IPS DF 6.9 (cell line): ENCODE measurements around the gene RNF207.
A peak's percentile ranks its signal among the peaks of the same experiment; 100 is the strongest.

Experiments
- DNase-seq: peaks from one replicate; pipeline ENCODE4 v3.0.0-alpha.2; 2013; ENCODE audit warnings: low read depth, low spot score
- H3K27ac ChIP-seq: one replicate; pipeline ENCODE4 v1.5.1; 2013; ENCODE audit warnings: low read length, control low read depth
- H3K27me3 ChIP-seq: 2 replicates; pipeline ENCODE4 v1.6.1; 2013; ENCODE audit warnings: mild to moderate bottlenecking, low read length; ENCODE audit not compliant: control insufficient read depth, insufficient read depth
- H3K36me3 ChIP-seq: 2 replicates; pipeline ENCODE4 v1.6.1; 2013; ENCODE audit warnings: low read length; ENCODE audit not compliant: control insufficient read depth, insufficient read depth
- H3K4me1 ChIP-seq: 2 replicates; pipeline ENCODE4 v1.6.1; 2013; ENCODE audit warnings: low read length; ENCODE audit not compliant: control insufficient read depth, insufficient read depth
- H3K4me3 ChIP-seq: 2 replicates; pipeline ENCODE4 v1.5.1; 2013; ENCODE audit warnings: mild to moderate bottlenecking, low read length
- H3K9me3 ChIP-seq: 2 replicates; pipeline ENCODE4 v1.6.1; 2013; ENCODE audit warnings: low read length, inconsistent platforms; ENCODE audit not compliant: control insufficient read depth, insufficient read depth
- WGBS: extraction: QIAGEN DNeasy Blood & Tissue Kit; methylation state at CpG from one replicate; pipeline ENCODE4 v1.1.7; 2013; ENCODE audit warnings: mixed read lengths, missing lambda C conversion rate; ENCODE audit not compliant: insufficient read length, insufficient coverage; 5-methylcytosine and 5-hydroxymethylcytosine counted together

RNF207 gene

GRCh38 chr1:6183520-6183989 lies 22.4 kb upstream of the RNF207 start:
- peaks cover 6% of the 10 kb centered on the region for H3K27me3 ChIP-seq
- no peak for DNase-seq
- no peak overlapping the region for H3K27ac ChIP-seq

DNA sequence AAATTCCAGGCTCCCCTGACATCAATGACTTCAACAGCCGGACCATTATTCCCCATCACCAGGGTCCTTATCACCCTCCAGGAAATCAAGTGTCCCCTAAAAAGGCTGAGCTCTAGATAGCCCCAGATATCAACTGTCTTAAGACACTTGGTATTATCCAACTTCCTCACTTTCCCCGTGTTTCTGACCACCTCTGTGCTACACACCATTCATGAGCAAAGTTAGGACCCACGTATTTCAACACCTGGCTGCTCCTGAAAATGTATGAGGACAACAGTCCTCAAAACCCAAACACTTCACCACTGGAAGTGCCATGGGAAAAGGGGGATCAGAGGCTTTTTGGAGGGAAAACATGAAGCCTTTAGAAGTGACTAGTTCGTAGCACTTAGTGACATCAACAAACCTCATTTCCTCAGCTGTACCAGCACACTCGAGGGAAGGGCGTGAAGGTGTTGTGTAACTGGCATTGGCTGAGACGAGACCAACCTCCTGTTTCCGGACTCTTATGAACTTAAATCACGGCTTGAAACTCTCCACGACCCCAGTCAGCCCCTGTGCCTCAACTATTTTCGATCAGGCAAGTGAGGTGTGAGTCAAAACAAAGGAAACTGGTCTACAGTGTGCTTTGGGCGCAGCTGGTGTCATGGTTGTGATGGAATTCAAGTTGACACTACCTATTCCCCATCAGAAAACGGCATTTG lies 21.7 kb upstream of the RNF207 start:
- Histone ChIP-seq H3K27ac (no peak overlapping the region), H3K27me3 (no peaks in the 10 kb centered on the region; the same call in 1 of the 2 replicates), H3K9me3 (no peaks in the 10 kb centered on the region), H3K36me3 (peaks cover 9% of the 10 kb centered on the region; the same call in 1 of the 2 replicates), H3K4me1 (peaks cover 5% of the 10 kb centered on the region; the same call in 1 of the 2 replicates), H3K4me3 (no peak overlapping the region)
- no CpG with 5 or more reads among the region's 13 CpGs for WGBS
- no peak for DNase-seq

More at GRCh38 chr1:6183520-6183989, 22.4 kb upstream of the RNF207 start:
- Histone ChIP-seq H3K4me3 (no peak overlapping the region), H3K36me3 (peaks cover 6% of the 10 kb centered on the region; the same call in 1 of the 2 replicates), H3K4me1 (peaks cover 5% of the 10 kb centered on the region; the same call in 1 of the 2 replicates), H3K9me3 (no peaks in the 10 kb centered on the region)
- WGBS: no CpG with 5 or more reads among the region's 6 CpGs

GRCh38 chr1:6185151-6185550 lies 20.8 kb upstream of the RNF207 start:
- no peak for DNase-seq

GRCh38 chr1:6185635-6186382 lies 20.1 kb upstream of the RNF207 start:
- Histone ChIP-seq H3K27me3 (no peaks in the 10 kb centered on the region), H3K9me3 (no peaks in the 10 kb centered on the region), H3K36me3 (peaks cover 14% of the 10 kb centered on the region; the same call in 1 of the 2 replicates), H3K27ac (no peak overlapping the region), H3K4me1 (peaks cover 5% of the 10 kb centered on the region; the same call in 1 of the 2 replicates), H3K4me3 (no peak overlapping the region)
- WGBS: no CpG with 5 or more reads among the region's 10 CpGs
- DNase-seq: no peak

More at GRCh38 chr1:6185151-6185550, 20.8 kb upstream of the RNF207 start:
- WGBS: no CpG with 5 or more reads among the region's 3 CpGs
- H3K27ac ChIP-seq: no peak overlapping the region
- peaks cover 12% of the 10 kb centered on the region; the same call in 1 of the 2 replicates for H3K36me3 ChIP-seq
- no peaks in the 10 kb centered on the region for H3K27me3 ChIP-seq
- H3K4me3 ChIP-seq: no peak overlapping the region
- H3K4me1 ChIP-seq: peaks cover 5% of the 10 kb centered on the region; the same call in 1 of the 2 replicates
- H3K9me3 ChIP-seq: no peaks in the 10 kb centered on the region

- Histone ChIP-seq H3K4me3 (no peak overlapping the region), H3K9me3 (no peaks in the 10 kb centered on the region), H3K36me3 (peaks cover 29% of the 10 kb centered on the region; the same call in 1 of the 2 replicates), H3K27me3 (no peaks in the 10 kb centered on the region), H3K27ac (no peak overlapping the region), H3K4me1 (peaks cover 3% of the 10 kb centered on the region; the same call in 1 of the 2 replicates)
- no CpG with 5 or more reads among the region's 8 CpGs for WGBS
- DNase-seq: no peak
Observed at GRCh38 chr1:6188466-6188865, 17.5 kb upstream of the RNF207 start.

GRCh38 chr1:6191968-6192367 lies 14.0 kb upstream of the RNF207 start:
- peaks cover 38% of the 10 kb centered on the region; the same call in 1 of the 2 replicates for H3K36me3 ChIP-seq
- WGBS: no CpG with 5 or more reads among the region's 1 CpG
- H3K27ac ChIP-seq: no peak overlapping the region
- H3K9me3 ChIP-seq: no peaks in the 10 kb centered on the region
- no peaks in the 10 kb centered on the region for H3K4me1 ChIP-seq
- DNase-seq: no peak
- no peak overlapping the region for H3K4me3 ChIP-seq
- no peaks in the 10 kb centered on the region for H3K27me3 ChIP-seq

GRCh38 chr1:6197746-6198427 lies 8.0 kb upstream of the RNF207 start:
- H3K27me3 ChIP-seq: no peaks in the 10 kb centered on the region
- H3K4me3 ChIP-seq: peak overlapping the region; percentile 71; the same call in 1 of the 2 replicates
- H3K9me3 ChIP-seq: no peaks in the 10 kb centered on the region
- no peak overlapping the region for H3K27ac ChIP-seq
- H3K36me3 ChIP-seq: peaks cover 19% of the 10 kb centered on the region; the same call in 1 of the 2 replicates
- WGBS: no CpG with 5 or more reads among the region's 6 CpGs
- peaks cover 4% of the 10 kb centered on the region; the same call in 1 of the 2 replicates for H3K4me1 ChIP-seq
- DNase-seq: no peak

DNA sequence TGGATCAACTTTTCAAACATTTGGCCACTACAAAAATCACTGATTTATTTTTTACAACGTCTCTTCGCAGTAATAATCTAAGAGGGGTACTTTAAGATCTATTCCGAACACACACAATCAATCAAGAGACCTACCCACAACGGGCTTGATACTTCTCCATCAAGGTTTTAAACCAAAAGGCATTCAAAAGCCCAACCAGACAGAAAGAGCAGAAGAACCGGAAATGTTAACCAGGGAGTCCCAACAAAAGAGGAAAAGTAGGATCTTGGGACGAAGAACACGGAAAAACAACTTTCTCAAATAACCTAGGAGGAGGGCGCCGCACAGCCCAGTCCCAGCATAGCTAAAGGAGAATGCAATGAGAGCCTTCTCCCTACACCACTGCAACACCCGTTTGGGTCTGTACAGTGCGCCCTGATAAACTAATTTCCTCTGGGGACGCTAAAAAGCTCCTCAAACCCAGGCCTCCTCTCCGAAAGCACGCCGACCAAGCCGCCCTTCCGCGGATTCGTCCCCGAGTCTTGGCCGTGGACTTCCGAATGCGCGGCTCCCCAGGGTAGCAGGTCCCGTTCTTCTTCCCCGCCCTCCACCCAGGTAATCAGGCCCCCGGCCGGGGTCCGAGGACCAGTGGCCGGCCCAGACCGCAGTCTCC lies 7.1 kb upstream of the RNF207 start:
- Histone ChIP-seq H3K4me3 (peak overlapping the region; percentile 71), H3K36me3 (peaks cover 13% of the 10 kb centered on the region; the same call in 1 of the 2 replicates), H3K27me3 (no peaks in the 10 kb centered on the region), H3K9me3 (no peaks in the 10 kb centered on the region), H3K4me1 (peaks cover 4% of the 10 kb centered on the region; the same call in 1 of the 2 replicates), H3K27ac (no peak overlapping the region)
- no CpG with 5 or more reads among the region's 31 CpGs for whole genome bisulfite sequencing
- no peak for DNase-seq

DNA sequence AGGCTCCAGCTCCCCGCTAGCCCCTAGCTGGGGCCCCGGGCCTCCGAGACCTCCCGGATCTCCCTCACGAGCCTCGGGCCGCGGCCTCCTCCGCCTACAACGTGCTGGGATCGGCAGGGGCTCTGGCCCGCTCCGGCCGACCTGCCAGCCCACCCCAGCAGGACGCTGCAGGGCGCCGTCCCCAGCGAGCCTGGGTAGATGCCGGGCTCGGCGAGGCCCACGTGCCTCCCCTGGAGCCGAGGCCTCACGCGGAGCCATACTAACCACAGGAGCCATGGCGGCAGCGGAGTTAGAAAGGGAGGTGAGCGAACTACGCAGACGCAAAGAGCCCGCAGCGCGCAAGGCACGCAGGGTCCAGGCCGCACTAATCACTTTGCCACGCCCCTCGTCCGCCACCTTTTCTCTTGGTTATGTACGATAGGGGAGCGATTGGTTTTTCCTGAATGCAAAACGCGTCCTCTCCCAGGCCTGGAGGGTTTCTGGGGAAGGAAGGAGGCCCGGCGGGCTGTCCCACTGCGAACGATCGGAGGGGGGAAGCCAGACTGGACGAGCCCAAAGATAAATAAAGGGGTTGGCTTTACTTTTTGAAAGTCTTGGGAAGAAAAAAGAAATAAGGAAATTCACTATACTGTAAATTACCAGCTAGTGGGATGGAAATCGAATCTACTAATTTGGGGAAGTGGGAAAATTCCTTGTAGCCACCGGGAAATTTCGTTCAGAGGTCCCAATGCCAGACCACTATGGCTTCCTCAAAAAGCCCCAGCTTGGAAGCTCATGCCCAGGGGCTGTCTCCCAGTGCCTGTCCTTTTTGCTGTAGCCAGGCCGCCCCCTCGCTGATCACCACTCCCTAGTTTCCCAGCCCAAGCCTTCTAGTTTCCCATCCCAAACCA lies 6.4 kb upstream of the RNF207 start, which contains the start of gene RPL22:
Gene RPL22 (minus strand): TSS at position 298 of the 890 bp plus-strand sequence. CDS start 22 bp downstream, at position 276.
- no CpG with 5 or more reads among the region's 53 CpGs for WGBS
- DNase-seq: peak; percentile 99
- Histone ChIP-seq H3K36me3 (peaks cover 9% of the 10 kb centered on the region; the same call in 1 of the 2 replicates), H3K9me3 (no peaks in the 10 kb centered on the region), H3K27ac (no peak within 1 kb of the TSS), H3K27me3 (no peaks in the 10 kb centered on the region), H3K4me1 (peaks cover 4% of the 10 kb centered on the region; the same call in 1 of the 2 replicates), H3K4me3 (peak within 1 kb of the TSS; percentile 71)
